GM23338 (cell line): ENCODE results near the gene SART1.

ENCODE experiments used
- CTCF ChIP-seq, 2 experiments: fragments of 200-600 bp in 1 of 2; sonication (generic) in 1 of 2; conservative IDR thresholded peaks; 2 replicates each; pipeline versions ENCODE4 v1.5.1 to v1.6.1; 2016 to 2017; ENCODE audit warnings: antibody characterized with exemption in 2 of 2, low read depth in 2 of 2, mild to moderate bottlenecking in 2 of 2, moderate library complexity in 1 of 2
- EZH2 ChIP-seq: fragments of 200-600 bp; sonication (generic); IDR thresholded peaks from one replicate; pipeline ENCODE4 v1.8.0; 2017; ENCODE audit warnings: antibody characterized with exemption, mild to moderate bottlenecking, low read depth; ENCODE audit not compliant: unreplicated experiment
- EZH2phosphoT487 ChIP-seq: fragments of 200-600 bp; sonication (generic); IDR thresholded peaks from one replicate; pipeline ENCODE4 v1.8.1; 2018; ENCODE audit warnings: antibody characterized with exemption; ENCODE audit not compliant: unreplicated experiment
- POLR2AphosphoS5 ChIP-seq: IDR thresholded peaks from 2 replicates; pipeline ENCODE4 v1.6.1; 2016; ENCODE audit warnings: antibody characterized with exemption, low read depth
- STAT1 ChIP-seq: IDR thresholded peaks from one replicate; pipeline ENCODE4 v1.6.1; 2016; ENCODE audit warnings: antibody characterized with exemption; ENCODE audit not compliant: unreplicated experiment
- ZNF331 ChIP-seq: fragments of 250-450 bp; sonication (Bioruptor Pico); IDR thresholded peaks from 2 replicates; pipeline ENCODE4 v1.5.0; 2020; ENCODE audit warnings: low read depth, mild to moderate bottlenecking, moderate library complexity

DNA sequence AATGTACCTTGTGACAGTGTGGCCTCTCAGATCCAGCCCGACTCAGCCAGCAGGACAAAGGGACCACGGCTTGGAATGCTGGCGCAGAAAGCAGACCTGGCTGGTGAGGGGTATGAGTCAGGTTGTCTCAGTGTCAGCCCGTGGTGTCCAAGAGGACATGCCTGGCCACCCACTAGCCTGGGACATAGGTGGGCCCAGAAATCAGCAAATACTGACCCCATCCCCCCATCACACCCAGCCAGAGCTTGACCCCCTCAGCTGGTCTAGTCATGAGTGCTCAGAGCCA lies 45.3 kb downstream of the SART1 start:
- TF ChIP-seq CTCF (conservative IDR thresholded peaks at IDR 0.05; ENCODE audit: low read depth in 2 of 2) (no peak), EZH2phosphoT487 (no peak), POLR2AphosphoS5 (no peak), STAT1 (no peak), EZH2 (no peak), ZNF331 (no peak)
